C4-2B (cell line): ENCODE results near the gene TMEM178B.

Experiments used
- H3K27ac ChIP-seq: fragments of 450-650 bp; 2 replicates; pipeline ENCODE4 v1.5.1; 2017
- ZFX ChIP-seq: fragments of 450-650 bp; IDR thresholded peaks from 2 replicates; pipeline ENCODE4 v1.6.1; 2017
- TF ChIP-seq, protein P1 (sequence below): fragments of 450-650 bp; conservative IDR thresholded peaks from 2 replicates; pipeline ENCODE4 v1.5.1; 2017; ENCODE audit warnings: mild to moderate bottlenecking

TMEM178B gene

DNA sequence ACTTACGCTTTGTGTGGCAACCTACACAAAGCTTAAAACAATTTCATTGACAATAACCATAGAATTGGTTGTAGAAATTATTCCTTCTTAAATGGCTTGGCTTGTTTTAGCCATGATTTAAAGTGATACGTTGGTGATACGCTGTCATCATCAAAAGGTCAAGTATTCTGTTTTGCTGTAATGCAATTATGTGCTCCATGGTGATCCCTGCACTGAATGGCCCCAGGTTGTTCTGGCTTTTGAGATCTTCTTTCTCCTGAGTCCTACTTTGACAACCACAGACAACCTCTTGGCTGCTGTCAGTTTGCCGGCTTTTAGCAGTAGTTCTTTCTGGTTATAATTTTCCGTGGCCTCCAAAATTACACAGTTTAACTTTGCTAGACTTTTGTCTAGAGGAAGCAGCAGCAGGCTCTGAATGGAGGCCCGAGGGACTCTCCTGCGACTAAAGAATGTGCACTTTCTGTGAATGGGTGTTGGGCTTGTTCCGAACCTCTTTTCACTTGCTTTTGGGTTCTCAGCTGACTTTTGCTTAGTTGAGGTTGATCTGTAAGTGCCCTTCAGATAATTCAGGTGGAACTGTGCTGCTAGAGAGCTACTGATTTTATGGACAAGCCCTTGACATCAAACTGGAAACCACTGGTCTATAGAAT is 104.7 kb downstream of the TMEM178B start:
- no peak for TF ChIP-seq ZFX
- TF ChIP-seq, protein P1, sequence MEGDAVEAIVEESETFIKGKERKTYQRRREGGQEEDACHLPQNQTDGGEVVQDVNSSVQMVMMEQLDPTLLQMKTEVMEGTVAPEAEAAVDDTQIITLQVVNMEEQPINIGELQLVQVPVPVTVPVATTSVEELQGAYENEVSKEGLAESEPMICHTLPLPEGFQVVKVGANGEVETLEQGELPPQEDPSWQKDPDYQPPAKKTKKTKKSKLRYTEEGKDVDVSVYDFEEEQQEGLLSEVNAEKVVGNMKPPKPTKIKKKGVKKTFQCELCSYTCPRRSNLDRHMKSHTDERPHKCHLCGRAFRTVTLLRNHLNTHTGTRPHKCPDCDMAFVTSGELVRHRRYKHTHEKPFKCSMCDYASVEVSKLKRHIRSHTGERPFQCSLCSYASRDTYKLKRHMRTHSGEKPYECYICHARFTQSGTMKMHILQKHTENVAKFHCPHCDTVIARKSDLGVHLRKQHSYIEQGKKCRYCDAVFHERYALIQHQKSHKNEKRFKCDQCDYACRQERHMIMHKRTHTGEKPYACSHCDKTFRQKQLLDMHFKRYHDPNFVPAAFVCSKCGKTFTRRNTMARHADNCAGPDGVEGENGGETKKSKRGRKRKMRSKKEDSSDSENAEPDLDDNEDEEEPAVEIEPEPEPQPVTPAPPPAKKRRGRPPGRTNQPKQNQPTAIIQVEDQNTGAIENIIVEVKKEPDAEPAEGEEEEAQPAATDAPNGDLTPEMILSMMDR = no peak

GRCh38 chr7:141181812-141182211 is 107.9 kb downstream of the TMEM178B start:
- no peak for TF ChIP-seq ZFX
- TF ChIP-seq, protein P1 = no peak

More for the DNA sequence above, 104.7 kb downstream of the TMEM178B start:
- no peak overlapping the region for H3K27ac ChIP-seq

GRCh38 chr7:141184532-141185190 is 110.8 kb downstream of the TMEM178B start:
- no peak for TF ChIP-seq ZFX
- TF ChIP-seq, protein P1 = no peak
- no peak overlapping the region; the same call in 1 of the 2 replicates for H3K27ac ChIP-seq

More at GRCh38 chr7:141181812-141182211, 107.9 kb downstream of the TMEM178B start:
- H3K27ac ChIP-seq = no peak overlapping the region

DNA sequence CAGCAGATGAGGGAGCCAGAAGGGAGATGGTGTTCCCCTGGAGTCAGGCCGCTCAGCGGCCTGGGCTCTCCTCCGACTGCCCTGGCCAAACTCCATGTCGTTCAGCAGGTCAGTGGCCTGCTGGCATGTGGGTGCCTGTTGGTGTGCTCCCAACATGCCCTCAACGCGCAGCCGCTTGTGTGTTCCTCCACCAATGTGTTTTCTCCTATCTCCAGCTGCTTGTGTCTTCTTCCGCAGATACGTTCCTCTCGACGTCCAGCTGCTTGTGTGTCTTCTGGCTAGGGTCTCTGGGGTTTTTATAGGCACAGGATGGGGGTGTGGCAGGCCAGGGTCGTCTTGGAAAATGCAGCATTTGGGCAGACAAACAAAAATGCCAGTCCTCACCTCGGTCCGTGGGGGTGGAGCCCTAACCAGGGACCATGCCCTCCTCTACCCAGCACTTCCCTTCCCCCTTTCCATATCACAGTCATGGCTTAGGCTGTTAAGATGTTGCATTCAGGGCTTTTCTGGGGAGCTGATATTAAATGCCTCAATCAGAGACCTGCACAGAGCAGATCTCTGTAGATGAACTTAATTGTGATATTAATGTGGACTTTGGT is 111.6 kb downstream of the TMEM178B start:
- H3K27ac ChIP-seq = no peak overlapping the region; the same call in 1 of the 2 replicates
- TF ChIP-seq ZFX = no peak
- TF ChIP-seq, protein P1 = no peak

DNA sequence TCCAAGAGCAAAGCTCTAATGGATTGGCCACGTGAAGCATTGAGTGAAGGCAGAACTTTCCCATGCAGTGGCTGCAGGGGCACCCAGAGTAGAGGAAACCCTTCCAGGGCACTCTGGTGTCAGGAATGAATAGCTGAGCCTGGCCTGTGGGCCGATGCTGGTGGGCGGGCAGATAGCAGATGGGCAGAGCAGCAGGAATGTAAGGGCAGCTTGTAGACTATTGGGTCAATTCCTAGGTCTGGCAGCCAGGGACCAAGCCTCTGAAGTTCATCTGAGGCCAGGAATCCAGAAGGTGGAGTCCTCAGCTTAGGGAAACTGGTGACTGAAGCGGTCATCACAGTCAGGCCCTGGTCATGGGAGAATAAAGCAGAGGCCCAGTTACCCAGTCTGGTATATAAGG is 115.4 kb downstream of the TMEM178B start:
- no peak overlapping the region for H3K27ac ChIP-seq
- no peak for TF ChIP-seq ZFX
- TF ChIP-seq, protein P1 = no peak

- no peak overlapping the region for H3K27ac ChIP-seq
- TF ChIP-seq ZFX = no peak
- TF ChIP-seq, protein P1 = no peak
Measured at GRCh38 chr7:141190495-141190894, 116.6 kb downstream of the TMEM178B start.

DNA sequence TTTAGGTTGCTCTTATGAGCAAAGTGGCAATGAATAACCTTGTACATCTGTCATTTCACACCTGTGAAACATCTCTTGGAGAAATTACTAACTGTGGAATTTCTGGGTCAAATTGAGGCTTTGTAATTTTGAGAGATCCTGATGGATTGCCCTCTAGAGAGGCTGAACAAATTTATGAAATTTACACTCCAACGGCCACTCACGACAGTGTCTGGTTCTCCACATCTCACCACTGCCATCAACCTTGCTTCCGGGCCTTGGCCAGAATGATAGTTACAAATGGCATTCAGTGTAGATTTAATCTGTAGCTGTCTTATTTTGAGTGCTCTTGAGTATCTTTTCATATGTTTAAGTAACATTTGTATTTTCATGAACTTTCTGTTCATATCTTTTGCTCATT is 117.4 kb downstream of the TMEM178B start:
- TF ChIP-seq ZFX = no peak
- TF ChIP-seq, protein P1 = no peak
- no peak overlapping the region for H3K27ac ChIP-seq
